ENCODE results near the gene NLRP1. TPM values are rescaled to one million over a fixed set of nuclear protein-coding genes. Genes with fewer than 3 reads are reported as not detected.

NLRP1 gene
- total and polyA plus RNA-seq, 2 of the 13 experiments (the other 11 are each of a cell fraction or from before 2014, with no cell fraction given), result 3.4 to 3.7 TPM

DNA sequence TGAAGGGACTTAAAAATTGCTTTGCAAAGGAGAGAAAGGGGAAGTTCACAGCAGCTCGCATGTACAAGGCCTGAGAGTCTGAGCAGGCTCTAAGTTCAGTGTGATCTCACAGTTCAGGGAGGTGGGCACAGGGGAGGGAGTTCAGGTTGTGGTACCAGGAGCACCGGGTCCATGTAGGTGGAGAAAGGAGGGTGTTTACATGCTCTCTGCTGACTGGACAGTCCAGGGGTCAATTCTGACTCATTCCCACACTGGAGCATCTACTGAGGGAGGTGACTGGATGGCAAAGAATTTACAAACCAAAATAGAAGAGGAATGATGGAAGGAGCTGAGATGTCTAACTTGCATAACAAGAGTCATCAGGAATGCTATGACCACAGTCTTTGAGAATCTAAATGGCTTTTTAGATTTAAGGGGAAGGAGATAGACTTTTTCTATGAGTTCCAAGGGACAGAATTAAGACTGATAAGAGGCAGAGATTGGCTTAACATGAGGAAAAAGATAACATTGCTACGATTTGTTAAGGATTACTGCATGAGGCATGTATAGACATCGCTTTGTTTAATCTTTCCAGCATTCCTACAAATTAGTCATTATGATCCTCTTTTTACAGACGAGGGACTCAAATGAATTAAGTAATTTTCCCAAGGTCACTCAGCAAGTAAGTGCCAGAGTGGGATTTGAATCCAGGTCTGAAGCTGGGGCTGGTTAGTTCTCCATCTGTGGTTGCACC is 68.1 kb downstream of the NLRP1 start (continued):
- TF ChIP-seq KLF6 (CRISPR knock-in tag; IDR thresholded peaks at IDR 0.05) (no peak), ZBTB8A (CRISPR knock-in tag; IDR thresholded peaks at IDR 0.05; ENCODE audit: borderline replicate concordance, low read depth) (no peak), TMF1 (CRISPR knock-in tag; IDR thresholded peaks at IDR 0.05; ENCODE audit: low read depth) (no peak), MAFF (IDR thresholded peaks at IDR 0.05; ENCODE audit: low read depth, low read length) (peak; percentile 89), PRMT3 (CRISPR knock-in tag; IDR thresholded peaks at IDR 0.05; ENCODE audit: borderline replicate concordance, low read depth) (no peak), ELF4 (CRISPR knock-in tag; IDR thresholded peaks at IDR 0.05; ENCODE audit: borderline replicate concordance) (no peak), NR2C2 (CRISPR knock-in tag; IDR thresholded peaks at IDR 0.05; ENCODE audit: borderline replicate concordance) (peak; percentile 79), ZNF33A (CRISPR knock-in tag; IDR thresholded peaks at IDR 0.05; ENCODE audit: borderline replicate concordance) (no peak), ZNF180 (CRISPR knock-in tag; IDR thresholded peaks at IDR 0.05; ENCODE audit: borderline replicate concordance, low read depth) (no peak), WIZ (CRISPR knock-in tag; IDR thresholded peaks at IDR 0.05) (no peak), SP5 (CRISPR knock-in tag; IDR thresholded peaks at IDR 0.05; ENCODE audit: borderline replicate concordance, low read depth) (peak; percentile 71), ZBTB38 (CRISPR knock-in tag; IDR thresholded peaks at IDR 0.05) (peak; percentile 52; the same call in 1 of the 2 replicates), CCDC6 (CRISPR knock-in tag; IDR thresholded peaks at IDR 0.05) (no peak), ZIK1 (CRISPR knock-in tag; IDR thresholded peaks at IDR 0.05; ENCODE audit: borderline replicate concordance, low read depth) (no peak), NFRKB (IDR thresholded peaks at IDR 0.05) (no peak), IKZF1 (IDR thresholded peaks at IDR 0.05) (no peak)
- TF ChIP-seq, protein P1, sequence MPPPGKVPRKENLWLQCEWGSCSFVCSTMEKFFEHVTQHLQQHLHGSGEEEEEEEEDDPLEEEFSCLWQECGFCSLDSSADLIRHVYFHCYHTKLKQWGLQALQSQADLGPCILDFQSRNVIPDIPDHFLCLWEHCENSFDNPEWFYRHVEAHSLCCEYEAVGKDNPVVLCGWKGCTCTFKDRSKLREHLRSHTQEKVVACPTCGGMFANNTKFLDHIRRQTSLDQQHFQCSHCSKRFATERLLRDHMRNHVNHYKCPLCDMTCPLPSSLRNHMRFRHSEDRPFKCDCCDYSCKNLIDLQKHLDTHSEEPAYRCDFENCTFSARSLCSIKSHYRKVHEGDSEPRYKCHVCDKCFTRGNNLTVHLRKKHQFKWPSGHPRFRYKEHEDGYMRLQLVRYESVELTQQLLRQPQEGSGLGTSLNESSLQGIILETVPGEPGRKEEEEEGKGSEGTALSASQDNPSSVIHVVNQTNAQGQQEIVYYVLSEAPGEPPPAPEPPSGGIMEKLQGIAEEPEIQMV (CRISPR knock-in tag; IDR thresholded peaks at IDR 0.05; ENCODE audit: low read depth), result no peak
- TF ChIP-seq, protein P2, sequence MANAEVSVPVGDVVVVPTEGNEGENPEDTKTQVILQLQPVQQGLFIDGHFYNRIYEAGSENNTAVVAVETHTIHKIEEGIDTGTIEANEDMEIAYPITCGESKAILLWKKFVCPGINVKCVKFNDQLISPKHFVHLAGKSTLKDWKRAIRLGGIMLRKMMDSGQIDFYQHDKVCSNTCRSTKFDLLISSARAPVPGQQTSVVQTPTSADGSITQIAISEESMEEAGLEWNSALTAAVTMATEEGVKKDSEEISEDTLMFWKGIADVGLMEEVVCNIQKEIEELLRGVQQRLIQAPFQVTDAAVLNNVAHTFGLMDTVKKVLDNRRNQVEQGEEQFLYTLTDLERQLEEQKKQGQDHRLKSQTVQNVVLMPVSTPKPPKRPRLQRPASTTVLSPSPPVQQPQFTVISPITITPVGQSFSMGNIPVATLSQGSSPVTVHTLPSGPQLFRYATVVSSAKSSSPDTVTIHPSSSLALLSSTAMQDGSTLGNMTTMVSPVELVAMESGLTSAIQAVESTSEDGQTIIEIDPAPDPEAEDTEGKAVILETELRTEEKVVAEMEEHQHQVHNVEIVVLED (CRISPR knock-in tag; IDR thresholded peaks at IDR 0.05; ENCODE audit: borderline replicate concordance), result no peak
- TF ChIP-seq, protein P3, sequence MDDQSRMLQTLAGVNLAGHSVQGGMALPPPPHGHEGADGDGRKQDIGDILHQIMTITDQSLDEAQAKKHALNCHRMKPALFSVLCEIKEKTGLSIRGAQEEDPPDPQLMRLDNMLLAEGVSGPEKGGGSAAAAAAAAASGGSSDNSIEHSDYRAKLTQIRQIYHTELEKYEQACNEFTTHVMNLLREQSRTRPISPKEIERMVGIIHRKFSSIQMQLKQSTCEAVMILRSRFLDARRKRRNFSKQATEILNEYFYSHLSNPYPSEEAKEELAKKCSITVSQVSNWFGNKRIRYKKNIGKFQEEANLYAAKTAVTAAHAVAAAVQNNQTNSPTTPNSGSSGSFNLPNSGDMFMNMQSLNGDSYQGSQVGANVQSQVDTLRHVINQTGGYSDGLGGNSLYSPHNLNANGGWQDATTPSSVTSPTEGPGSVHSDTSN (CRISPR knock-in tag; IDR thresholded peaks at IDR 0.05; ENCODE audit: borderline replicate concordance), result no peak
- TF ChIP-seq, protein P4, sequence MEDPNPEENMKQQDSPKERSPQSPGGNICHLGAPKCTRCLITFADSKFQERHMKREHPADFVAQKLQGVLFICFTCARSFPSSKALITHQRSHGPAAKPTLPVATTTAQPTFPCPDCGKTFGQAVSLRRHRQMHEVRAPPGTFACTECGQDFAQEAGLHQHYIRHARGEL (CRISPR knock-in tag; IDR thresholded peaks at IDR 0.05), result no peak
- TF ChIP-seq, protein P5, sequence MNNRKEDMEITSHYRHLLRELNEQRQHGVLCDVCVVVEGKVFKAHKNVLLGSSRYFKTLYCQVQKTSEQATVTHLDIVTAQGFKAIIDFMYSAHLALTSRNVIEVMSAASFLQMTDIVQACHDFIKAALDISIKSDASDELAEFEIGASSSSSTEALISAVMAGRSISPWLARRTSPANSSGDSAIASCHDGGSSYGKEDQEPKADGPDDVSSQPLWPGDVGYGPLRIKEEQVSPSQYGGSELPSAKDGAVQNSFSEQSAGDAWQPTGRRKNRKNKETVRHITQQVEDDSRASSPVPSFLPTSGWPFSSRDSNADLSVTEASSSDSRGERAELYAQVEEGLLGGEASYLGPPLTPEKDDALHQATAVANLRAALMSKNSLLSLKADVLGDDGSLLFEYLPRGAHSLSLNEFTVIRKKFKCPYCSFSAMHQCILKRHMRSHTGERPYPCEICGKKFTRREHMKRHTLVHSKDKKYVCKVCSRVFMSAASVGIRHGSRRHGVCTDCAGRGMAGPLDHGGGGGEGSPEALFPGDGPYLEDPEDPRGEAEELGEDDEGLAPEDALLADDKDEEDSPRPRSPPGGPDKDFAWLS (CRISPR knock-in tag; IDR thresholded peaks at IDR 0.05; ENCODE audit: borderline replicate concordance), result no peak
- TF ChIP-seq, protein P6, sequence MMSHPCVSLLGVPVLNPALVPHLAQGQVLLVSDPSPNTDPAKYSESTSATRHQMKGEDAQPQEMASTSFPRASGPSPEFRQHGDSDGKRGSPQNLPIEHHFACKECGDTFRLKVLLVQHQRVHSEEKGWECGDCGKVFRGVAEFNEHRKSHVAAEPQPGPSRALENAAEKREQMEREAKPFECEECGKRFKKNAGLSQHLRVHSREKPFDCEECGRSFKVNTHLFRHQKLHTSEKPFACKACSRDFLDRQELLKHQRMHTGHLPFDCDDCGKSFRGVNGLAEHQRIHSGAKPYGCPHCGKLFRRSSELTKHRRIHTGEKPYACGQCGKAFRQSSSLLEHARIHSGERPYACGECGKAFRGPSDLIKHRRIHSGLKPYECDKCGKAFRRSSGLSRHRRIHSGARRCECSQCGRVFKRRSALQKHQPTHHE (CRISPR knock-in tag; IDR thresholded peaks at IDR 0.05; ENCODE audit: borderline replicate concordance), result no peak

All from HepG2 (cell line).